ENCODE data around the gene SLC4A11.
A peak's percentile ranks its signal among the peaks of the same experiment; 100 is the strongest.
"Not testable (repeated sequence)": the region's sequence is repeated elsewhere in the genome, so short reads cannot be mapped to it uniquely, and the experiment has no call there.

SLC4A11 gene

GRCh38 chr20:3224681-3225421 lies 14.1 kb downstream of the SLC4A11 start:
- H3K36me3 ChIP-seq (ENCODE audit: control insufficient read depth in 1 of 2, insufficient read depth in 2 of 2, low read length in 2 of 2), result peaks cover 0 to 37% of the 10 kb centered on the region in 2 donors
- no peaks in the 10 kb centered on the region for H3K27me3 ChIP-seq (ENCODE audit: low read depth, low read length)
- no peak overlapping the region for H3K4me3 ChIP-seq (ENCODE audit: low read depth in 1 of 2, low read length in 2 of 2)
- H3K4me1 ChIP-seq (ENCODE audit: control insufficient read depth in 1 of 2, insufficient read depth in 2 of 2, low read length in 2 of 2), result no peaks in the 10 kb centered on the region
- H3K27ac ChIP-seq (ENCODE audit: low read length), result no peak overlapping the region
- H3K9me3 ChIP-seq (ENCODE audit: control insufficient read depth in 1 of 2, low read length in 2 of 2), result no peaks in the 10 kb centered on the region

- H3K36me3 ChIP-seq (ENCODE audit: control insufficient read depth in 1 of 2, insufficient read depth in 2 of 2, low read length in 2 of 2), result peaks cover 0 to 37% of the 10 kb centered on the region in 2 donors
Observed at GRCh38 chr20:3223994-3224680, 14.9 kb downstream of the SLC4A11 start.

GRCh38 chr20:3223651-3223993 lies 15.4 kb downstream of the SLC4A11 start:
- no peak overlapping the region for H3K27ac ChIP-seq (ENCODE audit: low read length)
- H3K36me3 ChIP-seq (ENCODE audit: control insufficient read depth in 1 of 2, insufficient read depth in 2 of 2, low read length in 2 of 2), result peaks cover 0 to 37% of the 10 kb centered on the region in 2 donors
- H3K9me3 ChIP-seq (ENCODE audit: control insufficient read depth in 1 of 2, low read length in 2 of 2), result no peaks in the 10 kb centered on the region
- H3K4me3 ChIP-seq (ENCODE audit: low read depth in 1 of 2, low read length in 2 of 2), result no peak overlapping the region
- H3K27me3 ChIP-seq (ENCODE audit: low read depth, low read length), result no peaks in the 10 kb centered on the region
- H3K4me1 ChIP-seq (ENCODE audit: control insufficient read depth in 1 of 2, insufficient read depth in 2 of 2, low read length in 2 of 2), result peaks cover 0 to 1% of the 10 kb centered on the region in 2 donors

More at GRCh38 chr20:3223994-3224680, 14.9 kb downstream of the SLC4A11 start:
- no peak overlapping the region for H3K4me3 ChIP-seq (ENCODE audit: low read depth in 1 of 2, low read length in 2 of 2)
- H3K9me3 ChIP-seq (ENCODE audit: control insufficient read depth in 1 of 2, low read length in 2 of 2), result no peaks in the 10 kb centered on the region
- H3K27ac ChIP-seq (ENCODE audit: low read length), result no peak overlapping the region
- H3K4me1 ChIP-seq (ENCODE audit: control insufficient read depth in 1 of 2, insufficient read depth in 2 of 2, low read length in 2 of 2), result no peaks in the 10 kb centered on the region
- H3K27me3 ChIP-seq (ENCODE audit: low read depth, low read length), result no peaks in the 10 kb centered on the region

- Histone ChIP-seq H3K9me3 (ENCODE audit: control insufficient read depth in 1 of 2, low read length in 2 of 2) (no peaks in the 10 kb centered on the region), H3K27me3 (ENCODE audit: low read depth, low read length) (no peaks in the 10 kb centered on the region), H3K4me1 (ENCODE audit: control insufficient read depth in 1 of 2, insufficient read depth in 2 of 2, low read length in 2 of 2) (peaks cover 0 to 6% of the 10 kb centered on the region in 2 donors), H3K4me3 (ENCODE audit: low read depth in 1 of 2, low read length in 2 of 2) (no peak overlapping the region), H3K27ac (ENCODE audit: low read length) (no peak overlapping the region), H3K36me3 (ENCODE audit: control insufficient read depth in 1 of 2, insufficient read depth in 2 of 2, low read length in 2 of 2) (peaks cover 0 to 37% of the 10 kb centered on the region in 2 donors)
Observed at GRCh38 chr20:3222635-3223600, 16.1 kb downstream of the SLC4A11 start.

GRCh38 chr20:3221398-3222226 lies 17.4 kb downstream of the SLC4A11 start:
- no peaks in the 10 kb centered on the region for H3K27me3 ChIP-seq (ENCODE audit: low read depth, low read length)
- H3K4me1 ChIP-seq (ENCODE audit: control insufficient read depth in 1 of 2, insufficient read depth in 2 of 2, low read length in 2 of 2), result peaks cover 0 to 6% of the 10 kb centered on the region in 2 donors
- H3K27ac ChIP-seq (ENCODE audit: low read length), result no peak overlapping the region
- peaks cover 0 to 37% of the 10 kb centered on the region in 2 donors for H3K36me3 ChIP-seq (ENCODE audit: control insufficient read depth in 1 of 2, insufficient read depth in 2 of 2, low read length in 2 of 2)
- H3K4me3 ChIP-seq (ENCODE audit: low read depth in 1 of 2, low read length in 2 of 2), result no peak overlapping the region
- H3K9me3 ChIP-seq (ENCODE audit: control insufficient read depth in 1 of 2, low read length in 2 of 2), result no peaks in the 10 kb centered on the region

GRCh38 chr20:3218307-3218988 lies 20.5 kb downstream of the SLC4A11 start:
- Histone ChIP-seq H3K27ac (ENCODE audit: low read length) (no peak overlapping the region), H3K9me3 (ENCODE audit: control insufficient read depth in 1 of 2, low read length in 2 of 2) (no peaks in the 10 kb centered on the region), H3K4me3 (ENCODE audit: low read depth in 1 of 2, low read length in 2 of 2) (no peak overlapping the region), H3K4me1 (ENCODE audit: control insufficient read depth in 1 of 2, insufficient read depth in 2 of 2, low read length in 2 of 2) (peaks cover 0 to 6% of the 10 kb centered on the region in 2 donors), H3K27me3 (ENCODE audit: low read depth, low read length) (no peaks in the 10 kb centered on the region), H3K36me3 (ENCODE audit: control insufficient read depth in 1 of 2, insufficient read depth in 2 of 2, low read length in 2 of 2) (peaks cover 0 to 46% of the 10 kb centered on the region in 2 donors)

GRCh38 chr20:3215359-3215917 lies 23.6 kb downstream of the SLC4A11 start:
- not testable (repeated sequence) for H3K4me1 ChIP-seq (ENCODE audit: control insufficient read depth in 1 of 2, insufficient read depth in 2 of 2, low read length in 2 of 2); H3K9me3 ChIP-seq (ENCODE audit: control insufficient read depth in 1 of 2, low read length in 2 of 2); H3K27me3 ChIP-seq (ENCODE audit: low read depth, low read length); H3K4me3 ChIP-seq (ENCODE audit: low read depth in 1 of 2, low read length in 2 of 2); H3K27ac ChIP-seq (ENCODE audit: low read length)
- peaks cover 0 to 24% of the 10 kb centered on the region in 2 donors for H3K36me3 ChIP-seq (ENCODE audit: control insufficient read depth in 1 of 2, insufficient read depth in 2 of 2, low read length in 2 of 2)

GRCh38 chr20:3213226-3213625 lies 25.8 kb downstream of the SLC4A11 start:
- no peak overlapping the region for H3K27ac ChIP-seq (ENCODE audit: low read length)
- peaks cover 0 to 17% of the 10 kb centered on the region in 2 donors for H3K4me1 ChIP-seq (ENCODE audit: control insufficient read depth in 1 of 2, insufficient read depth in 2 of 2, low read length in 2 of 2)
- no peaks in the 10 kb centered on the region for H3K27me3 ChIP-seq (ENCODE audit: low read depth, low read length)

GRCh38 chr20:3210346-3210745 lies 28.6 kb downstream of the SLC4A11 start:
- no peak overlapping the region for H3K27ac ChIP-seq (ENCODE audit: low read length)
- peaks cover 0 to 17% of the 10 kb centered on the region in 2 donors for H3K36me3 ChIP-seq (ENCODE audit: control insufficient read depth in 1 of 2, insufficient read depth in 2 of 2, low read length in 2 of 2)
- H3K9me3 ChIP-seq (ENCODE audit: control insufficient read depth in 1 of 2, low read length in 2 of 2), result no peaks in the 10 kb centered on the region
- peaks cover 0 to 18% of the 10 kb centered on the region in 2 donors for H3K4me1 ChIP-seq (ENCODE audit: control insufficient read depth in 1 of 2, insufficient read depth in 2 of 2, low read length in 2 of 2)
- peak overlapping the region; percentile 80 to 98 for H3K4me3 ChIP-seq (ENCODE audit: low read depth in 1 of 2, low read length in 2 of 2)
- H3K27me3 ChIP-seq (ENCODE audit: low read depth, low read length), result no peaks in the 10 kb centered on the region

More at GRCh38 chr20:3213226-3213625, 25.8 kb downstream of the SLC4A11 start:
- Histone ChIP-seq H3K36me3 (ENCODE audit: control insufficient read depth in 1 of 2, insufficient read depth in 2 of 2, low read length in 2 of 2) (peaks cover 0 to 23% of the 10 kb centered on the region in 2 donors), H3K9me3 (ENCODE audit: control insufficient read depth in 1 of 2, low read length in 2 of 2) (no peaks in the 10 kb centered on the region), H3K4me3 (ENCODE audit: low read depth in 1 of 2, low read length in 2 of 2) (no peak overlapping the region)

- peak overlapping the region; percentile 56 for H3K27ac ChIP-seq (ENCODE audit: low read length)
- peak overlapping the region; percentile 80 to 98 for H3K4me3 ChIP-seq (ENCODE audit: low read depth in 1 of 2, low read length in 2 of 2)
- H3K27me3 ChIP-seq (ENCODE audit: low read depth, low read length), result no peaks in the 10 kb centered on the region
- peaks cover 0 to 13% of the 10 kb centered on the region in 2 donors for H3K36me3 ChIP-seq (ENCODE audit: control insufficient read depth in 1 of 2, insufficient read depth in 2 of 2, low read length in 2 of 2)
- no peaks in the 10 kb centered on the region for H3K9me3 ChIP-seq (ENCODE audit: control insufficient read depth in 1 of 2, low read length in 2 of 2)
- peaks cover 0 to 18% of the 10 kb centered on the region in 2 donors for H3K4me1 ChIP-seq (ENCODE audit: control insufficient read depth in 1 of 2, insufficient read depth in 2 of 2, low read length in 2 of 2)
Observed at GRCh38 chr20:3209946-3210317, 29.1 kb downstream of the SLC4A11 start.
